Fibroblast of skin of right biceps (primary cell): ENCODE measurements around the gene RAB20.
A peak's percentile ranks its signal among the peaks of the same experiment; 100 is the strongest.

Experiments used
- DNase-seq: peaks from one replicate; pipeline ENCODE4 v3.0.0-alpha.2; 2013

Gene RAB20

GRCh38 chr13:110486061-110486715 is 75.3 kb downstream of the RAB20 start:
- no peak for DNase-seq

GRCh38 chr13:110485604-110486003 is 75.9 kb downstream of the RAB20 start:
- peak; percentile 69 for DNase-seq

GRCh38 chr13:110484290-110485048 is 77.1 kb downstream of the RAB20 start:
- DNase-seq = no peak

- no peak for DNase-seq
Measured at GRCh38 chr13:110483386-110483968, 78.0 kb downstream of the RAB20 start.

- no peak for DNase-seq
Measured at GRCh38 chr13:110480161-110480560, 81.4 kb downstream of the RAB20 start.

- DNase-seq = no peak
Measured at GRCh38 chr13:110479648-110480047, 81.9 kb downstream of the RAB20 start.

- no peak for DNase-seq
Measured at GRCh38 chr13:110479215-110479545, 82.3 kb downstream of the RAB20 start.

- DNase-seq = no peak
Measured at GRCh38 chr13:110478405-110479214, 82.9 kb downstream of the RAB20 start.

- DNase-seq = no peak
Measured at GRCh38 chr13:110477706-110478245, 83.7 kb downstream of the RAB20 start.

GRCh38 chr13:110476220-110476617 is 85.3 kb downstream of the RAB20 start:
- DNase-seq = no peak

GRCh38 chr13:110475550-110476219 is 85.8 kb downstream of the RAB20 start:
- no peak for DNase-seq

- DNase-seq = no peak
Measured at GRCh38 chr13:110475117-110475516, 86.4 kb downstream of the RAB20 start.

GRCh38 chr13:110474713-110475112 is 86.8 kb downstream of the RAB20 start:
- no peak for DNase-seq
